Measurements from ENCODE around the gene SCARB2. TPM values are rescaled to one million over a fixed set of nuclear protein-coding genes. Genes with fewer than 3 reads are reported as not detected.

Gene SCARB2
- total and polyA plus RNA-seq, 2 donors (not counting 1 experiment from before 2014, with no cell fraction given): 195 to 365 TPM

DNA sequence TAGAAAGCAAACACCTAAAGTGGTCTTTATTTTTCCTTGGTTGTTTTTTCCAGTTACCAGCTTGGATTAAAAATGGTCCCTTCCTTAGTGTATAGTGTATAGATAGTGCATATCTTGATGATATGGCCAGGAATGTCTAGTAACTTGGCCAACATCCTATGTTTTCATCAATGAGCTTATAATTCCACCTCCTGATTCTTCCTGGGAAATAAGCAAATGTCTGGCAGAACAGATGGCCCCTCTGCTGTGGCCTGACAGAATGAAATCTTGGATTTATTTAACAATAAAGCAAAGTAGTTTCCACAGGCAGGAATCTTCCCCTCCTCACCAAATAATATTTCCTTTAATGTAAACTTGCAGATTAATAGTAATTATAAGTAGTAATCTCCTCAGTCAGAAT lies 6.1 kb downstream of the SCARB2 start:
- no peak overlapping the region for H3K9ac ChIP-seq (ENCODE audit: insufficient read depth, low read length)

DNA sequence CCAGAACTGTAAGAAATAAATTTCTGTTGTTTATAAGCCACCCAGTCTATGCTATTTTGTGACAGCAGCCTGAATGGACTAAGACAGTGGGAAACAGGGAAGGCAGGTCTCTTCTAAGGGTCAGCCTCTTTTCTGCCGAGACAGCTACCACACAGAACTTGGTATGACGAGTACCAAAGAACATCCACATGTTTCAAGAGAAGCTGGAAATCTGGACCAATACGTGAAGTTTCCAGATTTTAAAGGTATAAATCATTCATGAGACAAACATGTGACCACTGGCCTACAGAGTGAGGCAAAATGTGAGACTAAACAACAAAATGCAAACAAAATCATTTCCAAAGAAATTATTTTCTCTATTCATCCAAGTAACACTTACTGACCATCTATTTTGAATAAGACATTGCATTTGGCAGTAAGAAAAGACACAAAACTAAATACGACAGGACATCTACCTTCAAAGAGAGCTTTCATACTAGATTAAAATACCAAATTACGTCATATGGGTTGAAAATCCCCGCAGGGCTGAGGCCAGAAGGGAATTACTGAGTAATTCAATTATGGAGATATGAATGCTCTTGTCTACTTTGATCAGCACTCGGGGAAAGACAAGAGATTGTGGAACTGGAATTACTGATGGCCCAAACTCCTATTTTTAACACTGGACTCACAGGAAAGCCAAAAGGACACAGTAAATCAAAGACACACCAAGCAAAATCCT lies 7.2 kb downstream of the SCARB2 start:
- no peak overlapping the region for H3K9ac ChIP-seq (ENCODE audit: insufficient read depth, low read length)
- no peaks in the 10 kb centered on the region for H3K9me3 ChIP-seq (ENCODE audit: control insufficient read depth, insufficient read depth, low read depth, low read length)
- H2AFZ ChIP-seq (ENCODE audit: low read length): no peak overlapping the region
- no peaks in the 10 kb centered on the region for H3K27me3 ChIP-seq (ENCODE audit: control insufficient read depth, insufficient read depth, low read length)
- peaks cover 91% of the 10 kb centered on the region for H3K79me2 ChIP-seq (ENCODE audit: control insufficient read depth, insufficient read depth, low read length)
- peak in 1 of 2 donors; percentile 20 for DNase-seq (ENCODE audit: low read depth in 2 of 2)
- no peaks in the 10 kb centered on the region for H4K20me1 ChIP-seq (ENCODE audit: control insufficient read depth, extremely low read depth, insufficient read depth, low read length)
- TF ChIP-seq EZH2 (IDR thresholded peaks at IDR 0.05; ENCODE audit: low read length, missing control alignments): no peak
- TF ChIP-seq, protein P1, sequence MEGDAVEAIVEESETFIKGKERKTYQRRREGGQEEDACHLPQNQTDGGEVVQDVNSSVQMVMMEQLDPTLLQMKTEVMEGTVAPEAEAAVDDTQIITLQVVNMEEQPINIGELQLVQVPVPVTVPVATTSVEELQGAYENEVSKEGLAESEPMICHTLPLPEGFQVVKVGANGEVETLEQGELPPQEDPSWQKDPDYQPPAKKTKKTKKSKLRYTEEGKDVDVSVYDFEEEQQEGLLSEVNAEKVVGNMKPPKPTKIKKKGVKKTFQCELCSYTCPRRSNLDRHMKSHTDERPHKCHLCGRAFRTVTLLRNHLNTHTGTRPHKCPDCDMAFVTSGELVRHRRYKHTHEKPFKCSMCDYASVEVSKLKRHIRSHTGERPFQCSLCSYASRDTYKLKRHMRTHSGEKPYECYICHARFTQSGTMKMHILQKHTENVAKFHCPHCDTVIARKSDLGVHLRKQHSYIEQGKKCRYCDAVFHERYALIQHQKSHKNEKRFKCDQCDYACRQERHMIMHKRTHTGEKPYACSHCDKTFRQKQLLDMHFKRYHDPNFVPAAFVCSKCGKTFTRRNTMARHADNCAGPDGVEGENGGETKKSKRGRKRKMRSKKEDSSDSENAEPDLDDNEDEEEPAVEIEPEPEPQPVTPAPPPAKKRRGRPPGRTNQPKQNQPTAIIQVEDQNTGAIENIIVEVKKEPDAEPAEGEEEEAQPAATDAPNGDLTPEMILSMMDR (conservative IDR thresholded peaks at IDR 0.05 in 1 of 2, IDR thresholded peaks at IDR 0.05 in 1 of 2; ENCODE audit: low read depth in 1 of 2, low read length in 2 of 2): no peak
- peaks cover 30% of the 10 kb centered on the region for H3K4me1 ChIP-seq (ENCODE audit: control insufficient read depth, extremely low read depth, insufficient read depth, low read length)
- no peaks in the 10 kb centered on the region for H3K36me3 ChIP-seq (ENCODE audit: control insufficient read depth, insufficient read depth, low read length)
- peak overlapping the region in 1 of 4 experiments; percentile 18 for H3K4me3 ChIP-seq (replicated peaks in 1 of 4; ENCODE audit: control extremely low read depth in 1 of 4, insufficient read depth in 1 of 4, low read depth in 3 of 4, low read length in 4 of 4)
- peak overlapping the region; percentile 55 for H3K27ac ChIP-seq (ENCODE audit: insufficient read depth, low read length)
- peak overlapping the region; percentile 49 for H3K4me2 ChIP-seq (ENCODE audit: extremely low read depth, insufficient read depth, low read length)

More for the DNA sequence above, 6.1 kb downstream of the SCARB2 start:
- H3K27ac ChIP-seq (ENCODE audit: insufficient read depth, low read length): peak overlapping the region; percentile 10
- peak overlapping the region; percentile 71 for H3K4me2 ChIP-seq (ENCODE audit: extremely low read depth, insufficient read depth, low read length)
- H3K79me2 ChIP-seq (ENCODE audit: control insufficient read depth, insufficient read depth, low read length): peaks cover 92% of the 10 kb centered on the region
- no peaks in the 10 kb centered on the region for H4K20me1 ChIP-seq (ENCODE audit: control insufficient read depth, extremely low read depth, insufficient read depth, low read length)
- H3K27me3 ChIP-seq (ENCODE audit: control insufficient read depth, insufficient read depth, low read length): no peaks in the 10 kb centered on the region
- no peak for TF ChIP-seq EZH2 (IDR thresholded peaks at IDR 0.05; ENCODE audit: low read length, missing control alignments)
- TF ChIP-seq, protein P1 (conservative IDR thresholded peaks at IDR 0.05 in 1 of 2, IDR thresholded peaks at IDR 0.05 in 1 of 2; ENCODE audit: low read depth in 1 of 2, low read length in 2 of 2): no peak
- H3K4me3 ChIP-seq (replicated peaks in 1 of 4; ENCODE audit: control extremely low read depth in 1 of 4, insufficient read depth in 1 of 4, low read depth in 3 of 4, low read length in 4 of 4): peak overlapping the region in 2 of 4 experiments; percentile 52 to 54
- H3K4me1 ChIP-seq (ENCODE audit: control insufficient read depth, extremely low read depth, insufficient read depth, low read length): peaks cover 30% of the 10 kb centered on the region
- no peaks in the 10 kb centered on the region for H3K36me3 ChIP-seq (ENCODE audit: control insufficient read depth, insufficient read depth, low read length)
- H3K9me3 ChIP-seq (ENCODE audit: control insufficient read depth, insufficient read depth, low read depth, low read length): no peaks in the 10 kb centered on the region
- no peak overlapping the region for H2AFZ ChIP-seq (ENCODE audit: low read length)
- no peak for DNase-seq (ENCODE audit: low read depth in 2 of 2)

GRCh38 chr4:76205476-76205875 lies 8.1 kb downstream of the SCARB2 start:
- Histone ChIP-seq H3K27ac (ENCODE audit: insufficient read depth, low read length) (peak overlapping the region; percentile 55), H4K20me1 (ENCODE audit: control insufficient read depth, extremely low read depth, insufficient read depth, low read length) (no peaks in the 10 kb centered on the region), H3K36me3 (ENCODE audit: control insufficient read depth, insufficient read depth, low read length) (no peaks in the 10 kb centered on the region), H2AFZ (ENCODE audit: low read length) (no peak overlapping the region), H3K79me2 (ENCODE audit: control insufficient read depth, insufficient read depth, low read length) (peaks cover 91% of the 10 kb centered on the region), H3K9ac (ENCODE audit: insufficient read depth, low read length) (no peak overlapping the region), H3K4me2 (ENCODE audit: extremely low read depth, insufficient read depth, low read length) (peak overlapping the region; percentile 49), H3K4me3 (replicated peaks in 1 of 4; ENCODE audit: control extremely low read depth in 1 of 4, insufficient read depth in 1 of 4, low read depth in 3 of 4, low read length in 4 of 4) (peak overlapping the region in 1 of 4 experiments; percentile 18), H3K4me1 (ENCODE audit: control insufficient read depth, extremely low read depth, insufficient read depth, low read length) (peaks cover 32% of the 10 kb centered on the region), H3K9me3 (ENCODE audit: control insufficient read depth, insufficient read depth, low read depth, low read length) (no peaks in the 10 kb centered on the region), H3K27me3 (ENCODE audit: control insufficient read depth, insufficient read depth, low read length) (no peaks in the 10 kb centered on the region)
- no peak for DNase-seq (ENCODE audit: low read depth in 2 of 2)
- TF ChIP-seq, protein P1 (conservative IDR thresholded peaks at IDR 0.05 in 1 of 2, IDR thresholded peaks at IDR 0.05 in 1 of 2; ENCODE audit: low read depth in 1 of 2, low read length in 2 of 2): no peak
- no peak for TF ChIP-seq EZH2 (IDR thresholded peaks at IDR 0.05; ENCODE audit: low read length, missing control alignments)

All from fibroblast of lung (primary cell).